Large intestine (tissue), 3 donors: Measurements from ENCODE around the gene ITIH1. TPM values are rescaled to one million over a fixed set of nuclear protein-coding genes. Genes with fewer than 3 reads are reported as not detected.
"Not testable (repeated sequence)": the region's sequence is repeated elsewhere in the genome, so short reads cannot be mapped to it uniquely, and the experiment has no call there.

Experiments used
- DNase-seq, 2 donors: peaks; one replicate each; pipeline versions ENCODE4 v3.0.0 to v3.0.0-alpha.2; 2013
- H3K27ac ChIP-seq: one replicate; pipeline ENCODE4 v1.5.1; 2013; ENCODE audit warnings: low read length
- H3K27me3 ChIP-seq: 2 replicates; pipeline ENCODE4 v1.6.1; 2013; ENCODE audit warnings: low read length; ENCODE audit not compliant: control insufficient read depth, insufficient read depth
- H3K36me3 ChIP-seq: 2 replicates; pipeline ENCODE4 v1.6.1; 2013; ENCODE audit warnings: low read length; ENCODE audit not compliant: control insufficient read depth, insufficient read depth
- H3K4me1 ChIP-seq: one replicate; pipeline ENCODE4 v1.6.1; 2013; ENCODE audit warnings: low read length; ENCODE audit not compliant: control insufficient read depth, insufficient read depth
- H3K4me3 ChIP-seq: one replicate; pipeline ENCODE4 v1.5.1; 2013; ENCODE audit warnings: low read length
- H3K9me3 ChIP-seq: one replicate; pipeline ENCODE4 v1.6.1; 2013; ENCODE audit warnings: mild to moderate bottlenecking, low read depth, low read length, moderate library complexity; ENCODE audit not compliant: control insufficient read depth
- WGBS: methylation state at CpG from one replicate; pipeline ENCODE4 v1.1.5; 2013; ENCODE audit warnings: low lambda C conversion rate; ENCODE audit not compliant: insufficient coverage; 5-methylcytosine and 5-hydroxymethylcytosine counted together
- polyA plus RNA-seq: library from polyadenylated mRNA; unstranded; fragments of 120-200 nt; gene quantifications from one replicate; pipeline ENCODE4 v1.2.1, GENCODE V29; 2013

Gene ITIH1
- polyA plus RNA-seq, 1 donor = 1.6 TPM

DNA sequence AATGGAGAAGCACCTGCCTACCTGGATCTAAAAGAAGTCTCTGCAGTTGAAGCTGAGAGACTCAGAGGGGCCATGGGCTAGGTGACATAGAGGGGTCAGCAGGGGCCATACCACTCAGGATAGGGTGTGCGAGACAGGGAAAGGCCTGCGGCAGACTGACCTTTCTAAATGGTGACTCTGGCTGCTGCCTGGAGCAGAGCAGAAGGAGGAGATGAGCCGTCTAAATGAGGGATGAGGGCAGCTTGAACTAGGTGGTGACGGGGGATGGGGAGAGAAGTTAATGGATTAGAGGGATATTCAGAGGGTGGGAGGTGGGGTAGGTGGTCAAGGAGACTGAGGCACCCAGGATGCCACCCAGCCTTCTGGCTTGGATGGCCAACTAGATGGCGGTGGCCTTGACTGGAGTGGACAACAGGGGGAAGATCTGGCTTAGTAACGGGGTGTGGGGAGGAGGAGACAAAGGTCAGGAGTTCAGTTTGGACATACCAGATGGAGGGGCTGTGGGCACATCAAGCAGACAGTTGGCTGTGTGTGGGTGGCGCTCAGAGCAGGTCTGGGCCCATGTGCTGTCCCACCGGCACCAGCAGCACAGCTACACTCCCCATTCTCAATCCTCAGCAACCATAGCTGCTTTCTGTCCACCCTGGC lies 3.2 kb upstream of the ITIH1 start:
- Histone ChIP-seq H3K4me1 (peaks cover 37% of the 10 kb centered on the region), H3K4me3 (no peak overlapping the region), H3K9me3 (no peaks in the 10 kb centered on the region), H3K27ac (peak overlapping the region; percentile 73), H3K36me3 (no peaks in the 10 kb centered on the region), H3K27me3 (no peaks in the 10 kb centered on the region)
- DNase-seq = no peak
- 70% methylated on average over 2 of the region's 8 CpGs for WGBS

DNA sequence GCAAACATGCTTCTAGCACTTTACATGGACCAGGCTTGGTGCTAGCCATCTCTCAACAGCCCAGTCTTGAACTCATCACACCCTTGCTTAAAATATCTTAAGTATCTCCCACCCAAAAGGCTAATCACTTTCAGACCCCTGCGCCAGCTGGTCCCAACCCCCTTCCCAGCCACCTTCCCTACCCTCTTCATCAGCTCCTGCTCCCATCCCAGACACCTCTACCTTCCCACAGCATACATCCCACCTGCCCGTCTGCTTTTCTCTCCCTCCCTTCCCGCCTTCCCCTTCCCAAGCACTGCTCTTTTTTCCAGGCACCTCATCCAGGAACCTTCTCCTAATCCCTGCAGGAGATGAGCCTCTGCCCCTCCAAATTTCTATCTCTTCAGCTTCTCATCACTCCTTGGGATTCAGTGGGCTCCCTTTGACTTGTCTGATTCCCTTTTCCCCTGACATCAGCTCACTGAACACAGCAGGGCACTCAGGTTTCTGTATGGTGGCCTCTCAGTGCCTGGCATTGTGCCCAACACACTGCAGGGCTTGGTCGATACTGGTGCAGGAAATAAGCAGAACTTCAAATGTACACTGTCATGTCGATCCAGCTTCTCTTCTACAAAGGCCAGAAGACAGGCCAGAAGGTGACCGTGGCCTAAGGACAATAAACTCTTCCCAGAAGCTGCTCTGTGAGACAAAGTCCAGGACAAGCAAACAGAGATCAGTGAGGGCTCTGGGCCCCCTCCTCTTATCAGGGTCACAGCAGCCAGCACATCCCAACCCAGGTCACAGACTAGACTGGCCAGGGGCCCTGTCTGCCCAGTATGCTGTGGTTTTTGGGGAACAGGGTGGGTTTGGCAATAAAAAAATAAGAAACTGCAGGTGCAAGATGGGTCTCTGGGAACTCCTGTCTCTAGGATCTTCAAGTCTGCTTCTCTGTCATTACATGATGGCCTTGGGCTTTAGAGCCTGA lies 2.2 kb upstream of the ITIH1 start:
- WGBS = 0% methylated on average over 1 of the region's 6 CpGs
- H3K36me3 ChIP-seq = no peaks in the 10 kb centered on the region
- H3K9me3 ChIP-seq = no peaks in the 10 kb centered on the region
- peak; percentile 64 to 82 for DNase-seq
- peaks cover 35% of the 10 kb centered on the region for H3K4me1 ChIP-seq
- peak overlapping the region; percentile 73 for H3K27ac ChIP-seq
- no peaks in the 10 kb centered on the region for H3K27me3 ChIP-seq
- no peak overlapping the region for H3K4me3 ChIP-seq

DNA sequence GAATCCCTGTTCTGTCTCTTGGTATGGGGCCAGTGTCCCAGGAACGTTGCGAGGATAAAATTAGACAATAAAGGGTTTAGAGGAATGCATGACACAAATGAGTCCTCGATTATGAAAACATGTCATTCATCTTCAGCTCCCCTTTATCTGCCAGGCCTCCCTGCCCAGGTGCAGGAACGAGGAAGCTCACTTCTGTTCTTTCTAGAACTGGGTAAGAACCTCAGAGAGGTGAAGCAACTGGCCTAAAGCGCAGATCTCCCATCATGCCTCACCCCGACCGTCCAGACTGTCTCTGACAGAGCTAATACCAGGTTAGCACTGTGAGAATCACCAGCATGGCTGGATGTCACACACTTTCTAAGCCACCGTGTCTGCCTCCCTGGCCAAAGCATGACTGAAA lies 1.5 kb upstream of the ITIH1 start:
- no CpG with 5 or more reads among the region's 8 CpGs for WGBS
- DNase-seq = peak in 1 of 2 donors; percentile 63
- peak overlapping the region; percentile 73 for H3K27ac ChIP-seq

DNA sequence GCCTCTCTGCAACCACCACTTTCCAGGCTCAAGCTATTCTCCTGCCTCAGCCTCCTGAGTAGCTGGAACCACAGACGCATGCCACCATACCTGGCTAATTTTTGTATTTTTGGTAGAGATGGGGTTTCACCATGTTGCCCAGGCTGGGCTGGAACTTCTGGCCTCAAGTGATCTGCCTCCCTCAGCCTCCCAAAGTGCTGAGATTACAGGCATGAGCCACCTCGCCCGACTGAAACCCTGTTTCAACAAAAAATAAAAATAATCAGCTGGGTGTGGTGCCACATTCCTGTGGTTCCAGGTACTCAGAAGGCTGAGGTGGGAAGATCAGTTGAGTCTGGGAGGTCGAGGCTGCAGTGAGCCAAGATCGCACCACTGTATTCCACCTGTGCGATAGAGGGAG lies 913 bp upstream of the ITIH1 start:
- not testable (repeated sequence) for H3K4me3 ChIP-seq, DNase-seq, H3K36me3 ChIP-seq, H3K9me3 ChIP-seq, H3K27me3 ChIP-seq
- peak overlapping the region; percentile 73 for H3K27ac ChIP-seq
- no CpG with 5 or more reads among the region's 6 CpGs for WGBS
- peaks cover 33% of the 10 kb centered on the region for H3K4me1 ChIP-seq

More for the DNA sequence above, 1.5 kb upstream of the ITIH1 start:
- no peak overlapping the region for H3K4me3 ChIP-seq
- H3K4me1 ChIP-seq = peaks cover 35% of the 10 kb centered on the region
- no peaks in the 10 kb centered on the region for H3K36me3 ChIP-seq
- H3K9me3 ChIP-seq = no peaks in the 10 kb centered on the region
- no peaks in the 10 kb centered on the region for H3K27me3 ChIP-seq

DNA sequence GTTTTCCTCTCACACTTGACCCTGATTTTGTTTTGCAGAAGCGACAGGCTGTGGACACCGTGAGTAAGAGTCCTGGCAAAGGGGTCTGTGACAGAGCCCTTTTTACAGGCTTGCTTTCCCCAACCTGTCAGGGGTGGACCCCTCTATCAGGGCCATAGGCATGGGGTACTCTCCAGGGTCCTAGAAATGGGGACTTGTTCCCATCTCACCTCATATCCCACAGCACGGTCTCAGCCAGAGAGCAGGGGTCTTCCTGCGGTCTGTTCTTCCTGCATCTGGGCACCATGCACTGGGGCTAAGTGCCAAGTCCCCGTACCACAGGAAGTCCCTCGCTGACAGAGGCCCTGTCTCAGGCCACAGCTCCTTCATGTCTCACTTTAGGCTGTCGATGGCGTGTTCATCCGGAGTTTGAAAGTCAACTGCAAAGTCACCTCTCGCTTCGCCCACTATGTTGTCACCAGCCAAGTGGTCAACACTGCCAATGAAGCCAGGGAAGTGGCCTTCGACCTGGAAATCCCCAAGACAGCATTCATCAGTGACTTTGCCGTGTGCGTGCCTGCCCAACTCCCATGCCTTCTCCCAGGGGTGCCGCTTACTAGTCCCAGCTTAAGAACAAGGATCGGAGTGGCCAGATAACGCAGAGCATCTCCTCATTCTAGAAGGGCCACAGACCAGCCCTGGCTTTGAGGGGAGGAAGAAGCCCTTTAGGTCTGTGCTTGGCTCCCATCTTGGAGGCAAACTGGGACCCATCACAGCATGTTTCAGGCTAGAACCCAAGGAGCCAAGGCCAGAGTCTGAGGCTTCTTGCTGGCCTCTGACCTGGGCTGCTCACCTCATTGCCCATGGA lies 783 bp downstream of the ITIH1 start:
- Histone ChIP-seq H3K36me3 (no peaks in the 10 kb centered on the region), H3K4me3 (no peak overlapping the region), H3K27me3 (peaks cover 4% of the 10 kb centered on the region), H3K9me3 (no peaks in the 10 kb centered on the region), H3K4me1 (peaks cover 30% of the 10 kb centered on the region), H3K27ac (no peak overlapping the region)
- WGBS = no CpG with 5 or more reads among the region's 17 CpGs
- no peak for DNase-seq

DNA sequence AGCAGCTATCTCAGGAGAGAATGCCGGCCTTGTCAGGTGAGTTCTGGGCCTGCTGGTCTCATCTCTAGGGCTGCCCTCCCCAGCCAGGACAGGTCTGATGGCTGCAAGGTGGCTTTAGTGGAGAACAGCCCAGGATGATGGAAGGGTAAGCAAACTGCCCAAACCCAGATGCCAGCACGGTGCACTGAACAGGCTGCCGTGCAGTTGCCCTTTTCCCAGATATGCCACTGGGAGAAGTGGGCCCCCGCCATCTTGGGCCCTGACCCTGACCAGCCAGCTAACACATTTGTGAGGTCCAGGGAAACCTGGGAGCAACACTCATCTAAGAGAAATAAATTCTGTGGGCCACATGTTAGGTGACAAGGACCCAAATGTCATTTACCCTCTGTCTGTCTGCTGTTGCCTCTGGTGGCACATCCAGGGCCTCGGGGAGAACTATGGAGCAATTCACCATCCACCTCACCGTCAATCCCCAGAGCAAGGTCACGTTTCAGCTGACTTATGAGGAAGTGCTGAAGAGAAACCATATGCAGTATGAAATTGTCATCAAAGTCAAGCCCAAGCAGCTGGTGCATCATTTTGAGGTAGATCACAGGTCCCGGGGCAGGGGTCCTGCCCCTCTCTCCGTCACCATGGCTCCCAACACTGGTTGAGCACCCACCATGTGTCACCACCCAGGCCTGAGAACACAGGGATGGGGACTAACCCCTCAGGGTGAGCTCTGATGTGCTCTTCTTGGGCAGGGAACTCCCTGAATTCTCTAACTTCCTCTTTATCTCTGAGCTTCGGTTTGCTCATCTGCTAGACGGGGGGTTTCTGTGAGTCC lies 1.8 kb downstream of the ITIH1 start:
- no CpG with 5 or more reads among the region's 11 CpGs for WGBS
- H3K9me3 ChIP-seq = no peaks in the 10 kb centered on the region
- H3K27me3 ChIP-seq = peaks cover 4% of the 10 kb centered on the region
- H3K4me1 ChIP-seq = peaks cover 30% of the 10 kb centered on the region
- no peaks in the 10 kb centered on the region for H3K36me3 ChIP-seq
- H3K27ac ChIP-seq = no peak overlapping the region
- no peak for DNase-seq
- H3K4me3 ChIP-seq = no peak overlapping the region

DNA sequence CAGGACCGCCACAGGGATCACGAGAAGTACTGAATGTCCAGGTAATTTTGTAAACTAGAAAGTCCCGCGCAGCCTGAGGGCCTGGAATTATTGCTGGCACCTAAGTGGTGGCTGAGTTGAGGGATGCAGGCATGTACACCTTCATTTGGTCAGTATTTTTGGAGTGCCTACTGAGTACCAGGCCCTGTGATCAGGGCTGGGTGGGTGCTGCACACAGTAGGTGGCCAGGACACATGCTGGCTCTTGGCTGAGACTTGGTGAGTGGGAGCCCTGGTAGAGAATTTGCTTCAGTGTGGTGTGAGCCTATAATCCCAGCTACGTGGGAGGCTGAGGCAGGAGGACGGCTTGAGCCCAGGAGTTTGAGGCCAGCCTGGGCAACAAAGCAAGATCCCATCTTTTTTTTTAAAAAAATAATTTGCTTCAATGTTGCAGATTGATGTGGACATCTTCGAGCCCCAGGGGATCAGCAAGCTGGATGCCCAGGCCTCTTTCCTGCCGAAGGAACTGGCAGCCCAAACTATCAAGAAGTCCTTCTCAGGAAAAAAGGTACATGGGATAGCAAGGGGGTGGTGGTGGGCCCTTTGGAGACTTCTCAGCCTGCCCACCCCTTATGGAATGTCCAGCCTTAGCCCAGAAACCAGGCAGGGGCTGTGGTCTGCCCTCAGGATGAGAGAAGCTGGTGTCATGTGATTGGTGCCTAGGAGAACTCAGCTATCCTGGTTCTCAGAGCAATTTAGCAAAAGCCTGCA lies 2.6 kb downstream of the ITIH1 start:
- Histone ChIP-seq H3K27me3 (peaks cover 4% of the 10 kb centered on the region), H3K27ac (no peak overlapping the region), H3K36me3 (no peaks in the 10 kb centered on the region), H3K4me3 (no peak overlapping the region), H3K4me1 (peaks cover 24% of the 10 kb centered on the region), H3K9me3 (no peaks in the 10 kb centered on the region)
- WGBS = no CpG with 5 or more reads among the region's 8 CpGs
- no peak for DNase-seq

DNA sequence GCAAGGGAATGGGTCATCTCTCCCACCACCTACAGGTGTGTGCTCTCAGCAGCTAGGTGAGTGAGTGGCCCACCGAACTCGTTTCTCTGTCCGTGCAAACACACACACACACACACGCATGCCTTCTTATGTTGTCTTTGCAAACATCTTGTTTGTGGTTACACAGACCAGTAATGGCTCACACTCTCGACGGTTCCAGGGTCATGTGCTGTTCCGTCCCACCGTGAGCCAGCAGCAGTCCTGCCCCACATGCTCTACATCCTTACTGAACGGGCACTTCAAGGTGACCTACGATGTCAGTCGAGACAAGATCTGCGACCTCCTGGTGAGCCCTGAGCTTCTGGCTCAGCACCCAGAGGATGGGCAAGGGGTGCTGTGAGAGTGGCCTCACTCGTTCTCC lies 4.3 kb downstream of the ITIH1 start:
- no CpG with 5 or more reads among the region's 13 CpGs for WGBS
- DNase-seq = no peak
- H3K9me3 ChIP-seq = no peaks in the 10 kb centered on the region

DNA sequence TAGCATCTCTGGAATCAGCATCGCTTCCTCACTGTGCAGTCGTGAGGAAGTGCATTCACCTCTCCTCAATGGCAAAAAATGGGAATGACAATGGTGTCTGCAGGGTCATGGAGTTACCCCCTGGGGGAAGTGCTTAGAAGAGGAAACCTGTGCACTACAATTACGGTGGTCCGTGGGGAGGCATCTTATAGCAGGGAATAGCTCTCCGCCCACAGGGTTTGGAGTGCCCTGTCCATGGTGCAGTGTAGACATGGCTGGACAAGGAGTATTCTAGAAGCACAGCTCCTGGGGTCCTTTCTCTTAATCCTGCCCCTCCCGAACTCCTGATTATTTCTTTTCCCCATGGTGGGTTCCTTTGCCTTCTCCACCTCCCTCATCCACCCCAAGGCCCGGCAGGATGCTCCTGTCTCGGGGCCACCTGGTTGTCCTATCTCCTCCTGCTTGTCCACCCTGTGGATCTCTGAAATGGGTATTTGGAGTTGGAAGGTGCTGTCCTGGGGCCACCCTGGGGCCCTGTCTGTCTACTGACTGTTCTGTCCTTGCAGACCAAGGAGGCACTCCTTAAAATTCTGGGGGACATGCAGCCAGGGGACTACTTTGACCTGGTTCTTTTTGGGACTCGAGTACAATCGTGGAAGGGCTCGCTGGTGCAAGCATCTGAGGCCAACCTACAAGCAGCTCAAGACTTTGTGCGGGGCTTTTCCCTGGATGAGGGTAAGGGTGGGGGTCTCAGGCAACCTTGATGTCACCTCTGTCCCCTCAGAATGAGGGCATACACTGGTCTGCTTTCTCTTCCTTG lies 5.2 kb downstream of the ITIH1 start:
- Histone ChIP-seq H3K9me3 (no peaks in the 10 kb centered on the region), H3K27me3 (peaks cover 4% of the 10 kb centered on the region), H3K27ac (no peak overlapping the region), H3K4me1 (peaks cover 2% of the 10 kb centered on the region), H3K36me3 (no peaks in the 10 kb centered on the region), H3K4me3 (no peak overlapping the region)
- DNase-seq = no peak
- WGBS = no CpG with 5 or more reads among the region's 12 CpGs

More for the DNA sequence above, 4.3 kb downstream of the ITIH1 start:
- Histone ChIP-seq H3K27ac (no peak overlapping the region), H3K36me3 (no peaks in the 10 kb centered on the region), H3K4me3 (no peak overlapping the region), H3K27me3 (peaks cover 4% of the 10 kb centered on the region), H3K4me1 (peaks cover 7% of the 10 kb centered on the region)
